ENCODE data around the gene TUG1.
A peak's percentile ranks its signal among the peaks of the same experiment; 100 is the strongest.

The TUG1 gene

GRCh38 chr22:30947173-30947815 is 21.8 kb upstream of the TUG1 start:
- DNase-seq (ENCODE audit: low read depth in 2 of 2, low spot score in 1 of 2), result no peak

GRCh38 chr22:30947816-30948454 is 21.1 kb upstream of the TUG1 start:
- no peak for DNase-seq (ENCODE audit: low read depth in 2 of 2, low spot score in 1 of 2)

DNA sequence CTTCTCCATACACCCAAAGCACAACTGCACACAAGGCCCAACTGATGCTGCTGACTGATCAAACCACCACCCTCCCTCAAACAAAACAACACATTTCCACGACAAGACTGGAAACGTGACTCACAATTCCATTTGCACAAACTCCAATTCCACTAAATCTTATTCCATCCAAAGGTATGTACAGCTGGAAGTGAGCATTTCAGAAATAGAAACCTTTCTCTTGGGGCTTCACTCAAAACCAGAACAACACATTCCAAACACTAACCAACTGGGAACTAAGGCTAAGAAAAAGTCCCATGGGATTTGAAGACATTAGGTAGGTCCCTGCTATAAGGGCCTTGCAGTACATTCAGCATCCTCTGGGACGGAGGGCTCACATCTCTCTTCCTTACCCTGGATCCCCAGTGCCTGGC is 20.1 kb upstream of the TUG1 start:
- DNase-seq (ENCODE audit: low read depth in 2 of 2, low spot score in 1 of 2), result no peak

- DNase-seq (ENCODE audit: low read depth in 2 of 2, low spot score in 1 of 2), result no peak
Measured at GRCh38 chr22:30949934-30950660, 19.0 kb upstream of the TUG1 start.

DNA sequence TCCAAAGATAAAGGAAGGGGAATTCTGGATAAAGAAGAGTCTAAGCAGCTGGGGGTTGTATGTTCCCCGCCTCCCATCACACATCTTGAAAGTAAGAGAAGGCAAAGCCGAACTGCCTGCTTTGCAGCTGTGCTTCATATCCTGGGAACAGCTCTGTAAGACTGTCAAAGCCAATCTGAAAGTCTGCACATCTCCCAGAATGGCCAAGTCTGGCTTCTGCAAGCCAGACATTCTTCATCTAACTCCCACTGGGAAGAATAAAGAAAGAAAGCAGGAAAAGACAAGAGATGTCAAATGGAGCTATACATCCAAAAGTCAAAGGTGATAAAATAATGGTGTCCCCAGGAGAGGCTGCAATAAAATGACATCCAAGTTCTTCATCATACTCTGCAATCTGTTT is 15.9 kb upstream of the TUG1 start:
- DNase-seq (ENCODE audit: low read depth in 2 of 2, low spot score in 1 of 2), result no peak

- no peak for DNase-seq (ENCODE audit: low read depth in 2 of 2, low spot score in 1 of 2)
Measured at GRCh38 chr22:30955153-30955552, 13.9 kb upstream of the TUG1 start.

- no peak for DNase-seq (ENCODE audit: low read depth in 2 of 2, low spot score in 1 of 2)
Measured at GRCh38 chr22:30964858-30965257, 4.2 kb upstream of the TUG1 start.

- no peak for DNase-seq (ENCODE audit: low read depth in 2 of 2, low spot score in 1 of 2)
Measured at GRCh38 chr22:30968015-30968923, 796 bp upstream of the TUG1 start, which contains the start of gene MORC2. MORC2 (minus strand) TSS chr22:30968774; CDS start chr22:30967889, 885 bp downstream.

- DNase-seq (ENCODE audit: low read depth in 2 of 2, low spot score in 1 of 2), result peak in 1 of 2 donors; percentile 5
Measured at GRCh38 chr22:30969532-30970355, 679 bp downstream of the TUG1 start.

DNA sequence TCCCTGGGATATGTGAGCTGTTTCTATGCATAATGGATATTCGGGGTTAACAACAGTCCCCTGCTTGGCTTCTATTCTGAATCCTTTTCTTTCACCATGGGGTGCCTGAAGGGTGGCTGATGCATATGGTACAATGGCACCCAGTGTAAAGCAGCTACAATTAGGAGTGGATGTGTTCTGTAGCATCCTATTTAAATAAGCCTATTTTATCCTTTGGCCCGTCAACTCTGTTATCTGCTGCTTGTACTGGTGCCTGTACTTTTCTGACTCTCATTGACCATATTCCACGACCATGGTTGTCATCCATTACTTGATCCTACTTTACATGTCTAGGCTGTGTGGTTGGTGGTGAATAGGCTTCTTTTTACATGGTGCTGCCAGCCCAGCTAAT is 1.3 kb downstream of the TUG1 start:
- no peak for DNase-seq (ENCODE audit: low read depth in 2 of 2, low spot score in 1 of 2)

GRCh38 chr22:30978304-30978962 is 9.4 kb downstream of the TUG1 start:
- no peak for DNase-seq (ENCODE audit: low read depth in 2 of 2, low spot score in 1 of 2)

GRCh38 chr22:30979932-30980331 is 10.9 kb downstream of the TUG1 start:
- DNase-seq (ENCODE audit: low read depth in 2 of 2, low spot score in 1 of 2), result no peak

GRCh38 chr22:30982512-30982911 is 13.4 kb downstream of the TUG1 start:
- no peak for DNase-seq (ENCODE audit: low read depth in 2 of 2, low spot score in 1 of 2)

DNA sequence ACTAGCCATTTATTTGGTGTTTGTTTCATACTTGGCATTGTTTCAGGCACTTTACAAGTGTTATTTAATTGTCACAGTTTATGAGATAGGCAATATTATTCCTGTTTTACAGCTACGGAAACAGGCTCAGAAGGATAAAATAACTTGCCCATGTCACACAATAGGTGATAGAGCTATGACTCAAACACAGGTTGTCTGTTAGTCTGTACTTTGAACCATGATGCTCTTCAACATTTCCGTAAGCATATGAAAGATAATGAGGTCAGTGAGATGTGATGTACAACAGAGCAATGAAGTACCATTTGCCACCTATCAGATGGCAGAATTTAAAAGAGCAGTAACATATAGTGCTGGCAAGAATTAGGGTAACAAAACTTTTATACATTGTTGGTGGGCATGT is 15.3 kb downstream of the TUG1 start:
- DNase-seq (ENCODE audit: low read depth in 2 of 2, low spot score in 1 of 2), result no peak

DNA sequence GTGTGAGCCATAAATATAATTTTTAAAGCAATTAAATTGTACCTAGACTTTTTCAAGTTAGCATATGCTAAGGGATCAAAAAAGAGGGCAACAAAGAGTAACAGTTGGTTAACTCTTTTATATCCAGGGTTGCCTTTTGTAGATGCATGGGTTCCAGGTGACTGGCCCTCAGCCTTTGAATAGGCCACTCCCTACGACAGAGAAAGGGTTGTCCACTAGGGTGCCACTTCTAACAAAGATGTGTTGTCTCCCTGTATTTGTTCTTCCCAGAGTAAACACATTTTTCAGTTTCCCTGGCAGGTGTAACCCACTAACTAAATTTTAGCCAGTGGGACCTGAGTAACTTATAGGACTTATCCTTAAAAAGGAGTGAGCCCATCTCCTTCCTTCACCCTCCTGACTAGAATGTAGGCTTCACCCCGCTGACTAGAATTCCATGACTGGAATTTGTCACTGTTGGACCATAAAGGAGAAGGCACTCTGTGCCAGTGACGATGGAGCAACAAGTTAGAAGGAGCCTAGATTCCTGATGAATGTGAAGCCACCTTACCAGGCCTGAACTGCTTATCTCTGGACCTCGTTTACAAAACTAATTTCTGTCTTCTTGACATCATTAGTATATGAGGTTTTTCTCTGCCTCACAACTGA is 16.6 kb downstream of the TUG1 start:
- DNase-seq (ENCODE audit: low read depth in 2 of 2, low spot score in 1 of 2), result no peak

DNA sequence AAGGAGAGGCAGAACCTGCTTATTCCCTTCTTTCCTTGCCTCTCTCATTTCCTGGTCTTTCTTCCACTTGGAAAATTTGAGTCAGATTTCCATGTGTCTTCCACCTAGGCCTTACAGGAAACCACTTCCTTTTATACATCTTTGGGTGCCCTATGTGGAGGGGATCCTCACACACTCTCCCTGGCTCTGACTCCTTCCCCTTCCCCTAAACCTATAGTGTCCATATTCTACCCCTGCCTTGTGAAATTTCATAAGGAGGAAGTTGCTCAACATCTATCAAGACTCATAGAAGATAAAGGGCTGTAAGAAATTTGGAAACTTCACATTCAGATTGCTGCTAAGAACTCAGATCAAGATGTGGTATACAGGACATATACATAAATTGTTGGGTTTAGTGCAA is 20.4 kb downstream of the TUG1 start:
- DNase-seq (ENCODE audit: low read depth in 2 of 2, low spot score in 1 of 2), result no peak

GRCh38 chr22:30990690-30991089 is 21.6 kb downstream of the TUG1 start:
- no peak for DNase-seq (ENCODE audit: low read depth in 2 of 2, low spot score in 1 of 2)

DNA sequence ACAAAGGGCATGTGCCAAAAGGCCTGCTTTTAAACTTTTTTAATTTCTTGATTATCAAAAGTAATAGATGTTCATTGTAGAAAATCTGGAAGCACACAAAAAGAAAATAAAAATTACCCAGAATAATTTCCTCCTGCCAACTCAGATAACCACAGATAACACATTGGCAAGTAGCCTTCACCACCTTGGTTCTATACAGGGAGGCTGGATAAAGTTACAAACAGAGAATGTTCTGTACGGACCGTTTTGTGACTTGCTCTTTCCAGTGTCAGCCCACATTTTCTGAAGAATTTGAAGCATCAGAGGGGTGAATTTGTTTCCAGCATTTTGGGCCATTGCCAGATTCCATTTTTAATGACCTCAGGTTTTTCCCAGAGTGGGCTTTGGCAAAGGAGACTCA is 23.5 kb downstream of the TUG1 start:
- no peak for DNase-seq (ENCODE audit: low read depth in 2 of 2, low spot score in 1 of 2)

DNA sequence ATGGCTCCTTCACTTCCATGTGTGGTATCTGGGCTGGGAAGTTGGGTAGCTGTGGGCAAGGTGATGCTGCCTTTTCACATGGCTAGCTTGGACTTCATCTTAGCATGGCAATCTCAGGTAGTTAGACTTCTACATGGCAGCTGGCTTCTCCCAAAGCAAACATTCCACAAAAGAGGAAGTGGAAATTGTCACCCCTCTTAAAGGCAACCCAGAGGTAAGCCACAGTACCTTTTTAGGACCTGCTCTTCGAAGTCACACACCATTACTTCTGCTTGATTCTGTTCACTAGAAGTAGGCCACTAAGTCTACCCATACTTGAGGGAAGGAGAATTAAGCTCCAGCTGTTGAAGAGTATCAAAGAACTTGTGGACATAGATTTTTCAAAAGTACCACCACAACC is 25.9 kb downstream of the TUG1 start:
- no peak for DNase-seq (ENCODE audit: low read depth in 2 of 2, low spot score in 1 of 2)

Measured in stimulated activated CD8-positive, alpha-beta memory T cell treated with anti-CD3 and anti-CD28 coated beads, Interleukin-4, amount 100 ng/mL, for 1 hour (primary cell).